ENCODE measurements around the gene ASB14. TPM values are rescaled to one million over a fixed set of nuclear protein-coding genes. Genes with fewer than 3 reads are reported as not detected.
"Not testable (repeated sequence)": the region's sequence is repeated elsewhere in the genome, so short reads cannot be mapped to it uniquely, and the experiment has no call there.

ASB14 gene
- total RNA-seq (1 to 10 TPM in 1 of 2 donors, under 1 TPM in 1; 0.06 to 1.2 TPM), polyA plus RNA-seq (ENCODE audit: insufficient read depth, low read depth, low replicate concordance) (not detected)
- long read RNA-seq, donor 1: 0 reads
- long read RNA-seq, donor 2: 0 reads

GRCh38 chr3:57292159-57292896, at the start of gene ASB14:
Gene ASB14 (minus strand): TSS chr3:57292685. CDS start chr3:57292033, 652 bp downstream.
- Histone ChIP-seq H3K4me3 (no peak within 1 kb of the TSS), H3K36me3 (ENCODE audit: low read depth, missing control alignments) (no peaks in the 10 kb centered on the region), H3K27ac (no peak within 1 kb of the TSS), H3K9me3 (no peaks in the 10 kb centered on the region), H3K4me1 (no peaks in the 10 kb centered on the region), H3K27me3 (no peaks in the 10 kb centered on the region)
- 96 to 97% methylated on average over 1 of the region's 1 CpG for WGBS, 2 donors
- TF ChIP-seq CTCF (IDR thresholded peaks at IDR 0.05): no peak
- TF ChIP-seq POLR2A (IDR thresholded peaks at IDR 0.05): no peak
- intact Hi-C loops (cut with DNase I; ENCODE audit: low total_unique reads): no loop called here
- DNase-seq: no peak

GRCh38 chr3:57339071-57339642, 46.7 kb upstream of the ASB14 start:
- H3K4me1 ChIP-seq; H3K4me3 ChIP-seq; DNase-seq; intact Hi-C loops (cut with DNase I; ENCODE audit: low total_unique reads); H3K9me3 ChIP-seq; H3K36me3 ChIP-seq (ENCODE audit: low read depth, missing control alignments); H3K27ac ChIP-seq; H3K27me3 ChIP-seq: not testable (repeated sequence)
- WGBS, 2 donors: 46 to 61% methylated on average over 7 of the region's 7 CpGs

- H3K4me3 ChIP-seq; H3K27me3 ChIP-seq; H3K27ac ChIP-seq; DNase-seq; intact Hi-C loops (cut with DNase I; ENCODE audit: low total_unique reads); H3K9me3 ChIP-seq; H3K36me3 ChIP-seq (ENCODE audit: low read depth, missing control alignments); H3K4me1 ChIP-seq: not testable (repeated sequence)
- 86 to 95% methylated on average over 26 to 40 of the region's 40 CpGs for WGBS, 2 donors
Measured at GRCh38 chr3:57338272-57339070, 46.0 kb upstream of the ASB14 start.

GRCh38 chr3:57335283-57335938, 42.9 kb upstream of the ASB14 start:
- 89 to 90% methylated on average over 5 of the region's 5 CpGs for WGBS, 2 donors
- H3K9me3 ChIP-seq: no peaks in the 10 kb centered on the region
- no peak overlapping the region for H3K27ac ChIP-seq
- H3K4me3 ChIP-seq: no peak overlapping the region
- no peaks in the 10 kb centered on the region for H3K36me3 ChIP-seq (ENCODE audit: low read depth, missing control alignments)
- no peaks in the 10 kb centered on the region for H3K4me1 ChIP-seq
- TF ChIP-seq CTCF (IDR thresholded peaks at IDR 0.05) (no peak), POLR2A (IDR thresholded peaks at IDR 0.05) (no peak)
- intact Hi-C loops (cut with DNase I; ENCODE audit: low total_unique reads): no loop called here
- no peaks in the 10 kb centered on the region for H3K27me3 ChIP-seq
- DNase-seq: no peak

- intact Hi-C loops (cut with DNase I; ENCODE audit: low total_unique reads): no loop called here
- no peaks in the 10 kb centered on the region for H3K36me3 ChIP-seq (ENCODE audit: low read depth, missing control alignments)
- no peaks in the 10 kb centered on the region for H3K27me3 ChIP-seq
- TF ChIP-seq CTCF (IDR thresholded peaks at IDR 0.05) (no peak), POLR2A (IDR thresholded peaks at IDR 0.05) (no peak)
- H3K4me3 ChIP-seq: no peak overlapping the region
- DNase-seq: no peak
- H3K4me1 ChIP-seq: no peaks in the 10 kb centered on the region
- H3K27ac ChIP-seq: no peak overlapping the region
- no peaks in the 10 kb centered on the region for H3K9me3 ChIP-seq
- 78 to 85% methylated on average over 3 of the region's 3 CpGs for WGBS, 2 donors
Measured at GRCh38 chr3:57331078-57331610, 38.7 kb upstream of the ASB14 start.

GRCh38 chr3:57326498-57326897, 34.0 kb upstream of the ASB14 start:
- DNase-seq; H3K27me3 ChIP-seq; H3K27ac ChIP-seq; H3K36me3 ChIP-seq (ENCODE audit: low read depth, missing control alignments); H3K4me1 ChIP-seq; H3K4me3 ChIP-seq; H3K9me3 ChIP-seq; intact Hi-C loops (cut with DNase I; ENCODE audit: low total_unique reads): not testable (repeated sequence)
- WGBS, 2 donors: 93 to 100% methylated on average over 1 of the region's 1 CpG
